Prostate gland (tissue), 2 donors: Measurements from ENCODE around the gene PTGIR. TPM values are rescaled to one million over a fixed set of nuclear protein-coding genes. Genes with fewer than 3 reads are reported as not detected.

Experiments used
- DNase-seq: peaks from one replicate; pipeline ENCODE4 v3.0.0-alpha.2; 2019; ENCODE audit warnings: low spot score
- H3K27ac ChIP-seq, 2 donors: fragments of 200-600 bp; sonication (generic); 2 replicates each; pipeline ENCODE4 v1.5.1; 2017 to 2019
- H3K27me3 ChIP-seq: fragments of 200-600 bp; sonication (generic); replicated peaks from 2 replicates; pipeline ENCODE4 v1.5.1; 2019; ENCODE audit not compliant: insufficient read depth
- H3K36me3 ChIP-seq, 2 donors: fragments of 200-600 bp; sonication (generic); 1 replicate in 1 of 2; 2 replicates in 1 of 2; pipeline versions ENCODE4 v1.5.1 to v1.8.1; 2017 to 2019
- H3K4me1 ChIP-seq: fragments of 200-600 bp; sonication (generic); replicated peaks from 2 replicates; pipeline ENCODE4 v1.5.1; 2019
- H3K4me3 ChIP-seq, 2 donors: fragments of 200-600 bp; sonication (generic); 2 replicates each; pipeline ENCODE4 v1.5.1; 2017 to 2019
- H3K9me3 ChIP-seq: fragments of 200-600 bp; sonication (generic); 2 replicates; pipeline ENCODE4 v1.5.1; 2017
- POLR2A ChIP-seq: fragments of 450-650 bp; IDR thresholded peaks from one replicate; pipeline ENCODE4 v1.6.1; 2016; ENCODE audit warnings: antibody characterized with exemption, mild to moderate bottlenecking
- POLR2AphosphoS5 ChIP-seq: sonication (generic); formaldehyde crosslinking; IDR thresholded peaks from one replicate; pipeline ENCODE4 v1.6.1; 2017; ENCODE audit warnings: antibody characterized with exemption
- WGBS: methylation state at CpG from one replicate; pipeline ENCODE4 v1.1.5; 2018; 5-methylcytosine and 5-hydroxymethylcytosine counted together
- intact Hi-C: fragments of 100-400 bp; cut with DNase I; formaldehyde crosslinking; loops from one replicate; pipeline ENCODE4 v1.14.2; 2022
- total RNA-seq, 2 donors: library from RNA; depleted of rRNA; stranded (reverse); fragments of >200 nt; gene quantifications; one replicate each; pipeline ENCODE4 v1.1.0, GENCODE V29; 2016
- TF ChIP-seq, protein P1 (sequence below), 4 experiments: fragments of 200-600 bp in 2 of 4; fragments of 450-650 bp in 2 of 4; sonication (generic) in 2 of 4; IDR thresholded peaks; 1 replicate in 3 of 4; 2 replicates in 1 of 4; pipeline ENCODE4 v1.5.1; 2016 to 2019; ENCODE audit warnings: antibody characterized with exemption in 4 of 4, mild to moderate bottlenecking in 2 of 4, moderate library complexity in 2 of 4

The PTGIR gene
- total RNA-seq, 2 donors from 2014 or later = 2.2 TPM; not detected in 1

DNA sequence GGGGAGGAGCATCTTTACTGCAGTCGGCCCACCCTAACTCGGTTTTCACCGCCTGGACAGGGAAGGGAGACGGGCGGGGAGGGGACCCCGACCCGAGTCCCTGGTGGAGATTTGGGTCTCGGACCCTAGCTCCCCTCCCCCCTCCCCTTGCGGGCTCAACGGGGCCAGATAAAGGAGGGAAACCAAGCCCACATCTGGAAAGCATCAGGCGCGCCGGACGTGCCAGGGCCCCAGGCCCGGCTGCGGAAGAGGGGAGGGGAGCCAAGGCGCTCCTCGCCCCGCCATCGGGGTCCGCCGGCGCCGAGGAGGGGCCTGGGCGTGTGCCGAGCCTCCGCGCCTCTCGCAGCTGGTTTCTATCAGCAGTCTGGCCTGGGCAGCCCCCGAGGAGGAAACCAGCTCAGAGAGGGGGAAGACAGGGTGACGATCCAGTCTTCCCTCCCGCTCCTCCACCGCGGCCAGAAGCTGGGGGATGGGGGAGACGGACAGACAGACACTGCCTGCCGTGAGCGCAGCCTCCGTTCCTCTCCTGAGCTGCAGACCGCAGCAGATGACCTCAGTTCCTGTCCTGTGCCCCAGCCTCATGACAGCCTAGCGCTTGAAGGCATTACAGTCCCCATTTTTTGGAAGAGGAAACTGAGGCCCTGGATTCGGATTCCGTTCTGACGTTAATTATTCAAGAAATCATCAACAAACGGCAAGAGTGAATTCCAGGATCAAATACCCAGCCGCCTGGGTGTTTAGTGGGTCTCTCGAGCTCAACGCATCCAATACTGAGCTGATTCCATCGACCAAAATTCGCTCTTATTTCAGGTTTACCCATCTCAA, 14.7 kb upstream of the PTGIR start:
- 9% methylated on average over 44 of the region's 49 CpGs for WGBS
- intact Hi-C loops = no loop called here
- H3K4me1 ChIP-seq = peaks cover 3% of the 10 kb centered on the region

DNA sequence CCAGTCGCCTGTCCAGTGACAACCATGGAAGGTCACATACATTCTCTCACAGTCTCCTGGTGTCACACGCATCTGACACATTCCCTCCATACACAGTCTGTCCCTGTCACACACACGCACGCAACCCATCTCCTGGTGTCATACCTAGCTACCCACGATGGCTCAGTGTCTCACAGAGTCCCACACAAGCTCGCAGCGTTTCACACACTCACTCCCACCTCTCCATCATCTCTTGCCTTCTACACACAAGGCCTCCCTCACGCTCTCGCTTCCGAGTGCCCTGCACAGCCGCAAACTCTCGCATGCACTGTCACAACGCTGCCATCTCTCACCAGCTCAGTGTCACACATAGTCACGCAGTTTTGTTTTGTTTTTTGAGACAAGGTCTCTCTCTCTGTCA, 12.3 kb upstream of the PTGIR start:
- H3K4me3 ChIP-seq = no peak overlapping the region
- peaks cover 3% of the 10 kb centered on the region for H3K4me1 ChIP-seq
- DNase-seq = no peak
- H3K27me3 ChIP-seq = no peaks in the 10 kb centered on the region
- intact Hi-C loops = no loop called here
- H3K27ac ChIP-seq = no peak overlapping the region
- WGBS = 73% methylated on average over 14 of the region's 14 CpGs
- H3K36me3 ChIP-seq = no peaks in the 10 kb centered on the region
- H3K9me3 ChIP-seq = no peaks in the 10 kb centered on the region
- TF ChIP-seq POLR2A (no peak), POLR2AphosphoS5 (no peak)
- TF ChIP-seq, protein P1, sequence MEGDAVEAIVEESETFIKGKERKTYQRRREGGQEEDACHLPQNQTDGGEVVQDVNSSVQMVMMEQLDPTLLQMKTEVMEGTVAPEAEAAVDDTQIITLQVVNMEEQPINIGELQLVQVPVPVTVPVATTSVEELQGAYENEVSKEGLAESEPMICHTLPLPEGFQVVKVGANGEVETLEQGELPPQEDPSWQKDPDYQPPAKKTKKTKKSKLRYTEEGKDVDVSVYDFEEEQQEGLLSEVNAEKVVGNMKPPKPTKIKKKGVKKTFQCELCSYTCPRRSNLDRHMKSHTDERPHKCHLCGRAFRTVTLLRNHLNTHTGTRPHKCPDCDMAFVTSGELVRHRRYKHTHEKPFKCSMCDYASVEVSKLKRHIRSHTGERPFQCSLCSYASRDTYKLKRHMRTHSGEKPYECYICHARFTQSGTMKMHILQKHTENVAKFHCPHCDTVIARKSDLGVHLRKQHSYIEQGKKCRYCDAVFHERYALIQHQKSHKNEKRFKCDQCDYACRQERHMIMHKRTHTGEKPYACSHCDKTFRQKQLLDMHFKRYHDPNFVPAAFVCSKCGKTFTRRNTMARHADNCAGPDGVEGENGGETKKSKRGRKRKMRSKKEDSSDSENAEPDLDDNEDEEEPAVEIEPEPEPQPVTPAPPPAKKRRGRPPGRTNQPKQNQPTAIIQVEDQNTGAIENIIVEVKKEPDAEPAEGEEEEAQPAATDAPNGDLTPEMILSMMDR (IDR thresholded peaks at IDR 0.05) = no peak

More for the DNA sequence above, 14.7 kb upstream of the PTGIR start:
- no peak for DNase-seq
- no peaks in the 10 kb centered on the region for H3K9me3 ChIP-seq
- peak overlapping the region; percentile 20 to 37 for H3K4me3 ChIP-seq
- no peaks in the 10 kb centered on the region for H3K27me3 ChIP-seq
- H3K27ac ChIP-seq = peak overlapping the region; percentile 69 to 73
- H3K36me3 ChIP-seq = no peaks in the 10 kb centered on the region
- TF ChIP-seq, protein P1 (IDR thresholded peaks at IDR 0.05) = no peak
- TF ChIP-seq POLR2AphosphoS5 (no peak), POLR2A (no peak)

DNA sequence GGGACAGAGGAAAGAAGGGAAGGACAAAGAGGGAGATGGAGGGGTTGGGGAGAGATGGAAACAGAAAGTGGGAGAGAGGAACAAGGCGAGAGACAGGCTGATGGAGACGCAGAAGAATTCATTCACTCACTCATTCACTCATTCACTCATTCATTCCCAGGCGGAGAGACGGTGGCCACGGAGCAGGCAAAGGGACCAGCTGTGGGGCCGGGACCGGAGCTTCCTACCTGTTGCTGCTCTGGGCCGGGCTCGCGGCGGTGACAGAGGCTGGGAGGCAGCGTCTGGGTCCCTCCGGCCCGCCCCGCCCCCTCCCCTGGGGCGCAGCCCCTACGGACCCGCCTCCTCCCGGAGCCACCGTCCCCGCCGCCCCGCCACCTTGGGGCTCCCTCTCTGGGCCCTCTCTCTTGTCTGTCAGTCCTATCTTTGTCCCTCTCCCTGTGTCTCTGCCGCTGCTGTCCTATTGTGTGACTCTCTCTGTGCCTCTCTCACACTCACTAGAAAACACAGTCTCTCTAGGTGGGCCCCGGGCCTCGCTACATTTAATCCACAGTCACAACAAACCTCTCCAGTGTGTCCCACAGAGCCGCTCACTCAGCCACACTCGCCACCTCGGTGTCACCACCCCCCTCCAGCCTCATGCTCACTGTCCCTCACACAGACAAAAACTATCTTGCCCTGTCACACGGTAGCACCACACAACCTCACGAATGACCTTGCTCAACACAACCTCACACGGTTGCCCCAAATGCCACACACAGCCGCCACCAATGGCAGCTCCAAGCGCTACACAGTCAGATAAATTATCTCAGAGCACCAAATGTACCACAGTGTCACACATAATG, 11.3 kb upstream of the PTGIR start, which contains the start of gene GNG8:
GNG8 (minus strand) TSS at position 283 of the 842 bp plus-strand sequence. CDS start 1,520 bp downstream, outside the sequence.
- 44% methylated on average over 33 of the region's 34 CpGs for WGBS
- DNase-seq = no peak
- no peaks in the 10 kb centered on the region for H3K36me3 ChIP-seq
- H3K27me3 ChIP-seq = no peaks in the 10 kb centered on the region
- no peak for TF ChIP-seq POLR2AphosphoS5
- TF ChIP-seq, protein P1 (IDR thresholded peaks at IDR 0.05) = no peak
- no peak for TF ChIP-seq POLR2A
- H3K4me1 ChIP-seq = peaks cover 3% of the 10 kb centered on the region
- intact Hi-C loops = no loop called here
- no peaks in the 10 kb centered on the region for H3K9me3 ChIP-seq
- no peak within 1 kb of the TSS for H3K4me3 ChIP-seq
- H3K27ac ChIP-seq = no peak within 1 kb of the TSS

DNA sequence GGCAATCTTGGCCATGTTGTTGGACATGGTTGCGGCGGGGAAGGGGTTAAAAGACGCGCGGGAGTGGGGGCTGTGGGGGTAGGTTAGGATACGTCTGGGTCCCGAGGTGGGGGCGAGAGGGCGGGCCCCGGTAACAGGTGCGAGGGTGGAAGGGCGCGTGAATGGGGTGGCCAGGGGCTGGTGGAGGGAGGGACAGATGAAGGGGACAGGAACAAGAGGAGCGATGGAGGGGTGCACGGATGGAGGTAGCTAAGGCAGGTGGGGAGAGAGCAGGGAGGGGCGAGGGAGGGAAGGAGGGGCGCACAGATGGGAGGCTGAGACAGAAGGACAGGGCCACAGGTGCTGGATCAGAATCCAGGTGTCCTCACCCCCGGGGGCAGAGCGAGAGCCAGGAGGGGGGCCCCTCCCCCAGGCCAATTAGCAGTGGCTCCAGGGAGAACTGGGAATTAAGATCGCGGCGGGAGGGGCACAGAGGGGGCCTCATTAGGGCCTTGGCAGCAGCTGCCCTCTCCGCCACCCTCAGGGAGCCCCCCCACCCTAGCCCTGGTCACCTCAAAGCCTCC, 9.8 kb upstream of the PTGIR start:
- intact Hi-C loops = no loop called here
- Histone ChIP-seq H3K27ac (no peak overlapping the region), H3K4me1 (peaks cover 3% of the 10 kb centered on the region), H3K36me3 (no peaks in the 10 kb centered on the region), H3K27me3 (peaks cover 2% of the 10 kb centered on the region), H3K9me3 (no peaks in the 10 kb centered on the region), H3K4me3 (peak overlapping the region in 1 of 2 donors; percentile 3)
- 7% methylated on average over 23 of the region's 23 CpGs for WGBS
- no peak for DNase-seq
- no peak for TF ChIP-seq POLR2A
- TF ChIP-seq, protein P1 (IDR thresholded peaks at IDR 0.05) = no peak
- no peak for TF ChIP-seq POLR2AphosphoS5
